ENCODE measurements around the gene RASGEF1B. TPM values are rescaled to one million over a fixed set of nuclear protein-coding genes. Genes with fewer than 3 reads are reported as not detected.

Gene RASGEF1B
- total RNA-seq, 2 experiments from 2014 or later = 6.1 to 6.2 TPM

DNA sequence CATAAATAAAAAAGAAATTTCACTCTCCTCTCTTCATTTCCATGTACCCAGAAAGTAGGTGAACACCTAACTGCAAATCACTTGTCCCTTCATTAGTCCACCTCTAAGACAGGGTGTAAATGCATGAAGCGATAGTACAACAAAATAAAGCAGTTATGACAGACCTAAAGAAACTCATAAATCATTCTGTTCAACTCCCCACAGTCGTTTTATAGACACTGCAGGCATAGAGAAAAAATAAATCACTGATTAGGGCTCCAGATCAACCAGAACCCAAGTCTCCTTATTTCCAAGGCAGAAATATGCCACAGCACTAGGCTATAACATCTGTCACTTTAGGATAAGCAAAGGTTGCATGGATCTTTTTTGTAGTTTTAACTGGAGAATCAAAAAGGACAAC lies 3.0 kb downstream of the RASGEF1B start:
- no peak for ATAC-seq
- no peak overlapping the region for H3K27ac Mint-ChIP-seq
- TF ChIP-seq, protein P1, sequence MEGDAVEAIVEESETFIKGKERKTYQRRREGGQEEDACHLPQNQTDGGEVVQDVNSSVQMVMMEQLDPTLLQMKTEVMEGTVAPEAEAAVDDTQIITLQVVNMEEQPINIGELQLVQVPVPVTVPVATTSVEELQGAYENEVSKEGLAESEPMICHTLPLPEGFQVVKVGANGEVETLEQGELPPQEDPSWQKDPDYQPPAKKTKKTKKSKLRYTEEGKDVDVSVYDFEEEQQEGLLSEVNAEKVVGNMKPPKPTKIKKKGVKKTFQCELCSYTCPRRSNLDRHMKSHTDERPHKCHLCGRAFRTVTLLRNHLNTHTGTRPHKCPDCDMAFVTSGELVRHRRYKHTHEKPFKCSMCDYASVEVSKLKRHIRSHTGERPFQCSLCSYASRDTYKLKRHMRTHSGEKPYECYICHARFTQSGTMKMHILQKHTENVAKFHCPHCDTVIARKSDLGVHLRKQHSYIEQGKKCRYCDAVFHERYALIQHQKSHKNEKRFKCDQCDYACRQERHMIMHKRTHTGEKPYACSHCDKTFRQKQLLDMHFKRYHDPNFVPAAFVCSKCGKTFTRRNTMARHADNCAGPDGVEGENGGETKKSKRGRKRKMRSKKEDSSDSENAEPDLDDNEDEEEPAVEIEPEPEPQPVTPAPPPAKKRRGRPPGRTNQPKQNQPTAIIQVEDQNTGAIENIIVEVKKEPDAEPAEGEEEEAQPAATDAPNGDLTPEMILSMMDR (IDR thresholded peaks at IDR 0.05) = no peak
- POLR2A ChIA-PET = no interaction called here
- DNase-seq = no peak
- H3K4me1 Mint-ChIP-seq (ENCODE audit: low read depth) = peaks cover 46% of the 10 kb centered on the region
- intact Hi-C loops (cut with micrococcal nuclease) = loop anchor here (10.0 kb wide), 2 partner anchors 126 to 276 kb away; no protein-coding TSS in a partner anchor
- CTCF ChIA-PET = interaction anchor here (1.8 to 10.1 kb wide), 5 partner anchors 14 to 378 kb away, joined by 6 to 156 read pairs (median 14); no protein-coding TSS in a partner anchor
- H3K36me3 Mint-ChIP-seq (ENCODE audit: low read depth) = no peaks in the 10 kb centered on the region
- H3K27me3 Mint-ChIP-seq = no peaks in the 10 kb centered on the region
- no peaks in the 10 kb centered on the region for H3K9me3 Mint-ChIP-seq
- no peak overlapping the region for H3K4me3 Mint-ChIP-seq

GRCh38 chr4:81467672-81467964 lies 4.1 kb downstream of the RASGEF1B start:
- H3K27me3 Mint-ChIP-seq = no peaks in the 10 kb centered on the region
- ChIA-PET CTCF (interaction anchor here (0.7 to 10.1 kb wide), 48 partner anchors 9 to 803 kb away, joined by 3 to 156 read pairs (median 5); no protein-coding TSS in a partner anchor), POLR2A (interaction anchor here (0.7 kb wide), 1 partner anchor 56 kb away, joined by 3 read pairs; no protein-coding TSS in a partner anchor)
- no peak overlapping the region for H3K4me3 Mint-ChIP-seq
- peaks cover 46% of the 10 kb centered on the region for H3K4me1 Mint-ChIP-seq (ENCODE audit: low read depth)
- intact Hi-C loops (cut with micrococcal nuclease) = loop anchor here (1.0 to 10.0 kb wide), 3 partner anchors 127 to 377 kb away; no protein-coding TSS in a partner anchor
- no peak for ATAC-seq
- H3K27ac Mint-ChIP-seq = no peak overlapping the region
- no peak for DNase-seq
- H3K9me3 Mint-ChIP-seq = no peaks in the 10 kb centered on the region
- H3K36me3 Mint-ChIP-seq (ENCODE audit: low read depth) = no peaks in the 10 kb centered on the region
- TF ChIP-seq, protein P1 (IDR thresholded peaks at IDR 0.05) = peak; percentile 63

GRCh38 chr4:81466841-81467671 lies 4.7 kb downstream of the RASGEF1B start:
- CTCF ChIA-PET = interaction anchor here (0.6 to 10.1 kb wide), 54 partner anchors 8 to 804 kb away, joined by 3 to 156 read pairs (median 4); no protein-coding TSS in a partner anchor
- Mint-ChIP-seq H3K36me3 (ENCODE audit: low read depth) (no peaks in the 10 kb centered on the region), H3K4me1 (ENCODE audit: low read depth) (peaks cover 47% of the 10 kb centered on the region), H3K27ac (no peak overlapping the region), H3K4me3 (no peak overlapping the region), H3K9me3 (no peaks in the 10 kb centered on the region), H3K27me3 (no peaks in the 10 kb centered on the region)
- POLR2A ChIA-PET = interaction anchor here (0.7 kb wide), 1 partner anchor 57 kb away, joined by 3 read pairs; no protein-coding TSS in a partner anchor
- DNase-seq (peak; percentile 91), ATAC-seq (no peak)
- intact Hi-C loops (cut with micrococcal nuclease) = loop anchor here (1.0 to 10.0 kb wide), 3 partner anchors 128 to 377 kb away; no protein-coding TSS in a partner anchor
- TF ChIP-seq, protein P1 (IDR thresholded peaks at IDR 0.05) = peak; percentile 95

GRCh38 chr4:81465406-81466340 lies 6.0 kb downstream of the RASGEF1B start:
- H3K27me3 Mint-ChIP-seq = no peaks in the 10 kb centered on the region
- TF ChIP-seq, protein P1 (IDR thresholded peaks at IDR 0.05) = no peak
- ChIA-PET CTCF (interaction anchor here (0.8 to 10.1 kb wide), 11 partner anchors 9 to 803 kb away, joined by 3 to 156 read pairs (median 4); no protein-coding TSS in a partner anchor), POLR2A (interaction anchor here (0.6 kb wide), 1 partner anchor 97 kb away, joined by 3 read pairs; no protein-coding TSS in a partner anchor)
- peaks cover 58% of the 10 kb centered on the region for H3K4me1 Mint-ChIP-seq (ENCODE audit: low read depth)
- no peak for DNase-seq
- intact Hi-C loops (cut with micrococcal nuclease) = loop anchor here (10.0 kb wide), 2 partner anchors 129 to 279 kb away; no protein-coding TSS in a partner anchor
- no peak overlapping the region for H3K27ac Mint-ChIP-seq
- H3K9me3 Mint-ChIP-seq = no peaks in the 10 kb centered on the region
- no peak overlapping the region for H3K4me3 Mint-ChIP-seq
- no peaks in the 10 kb centered on the region for H3K36me3 Mint-ChIP-seq (ENCODE audit: low read depth)
- ATAC-seq = no peak

All from activated CD8-positive, alpha-beta T cell treated with anti-CD3 and anti-CD28 coated beads for 36 hours (primary cell).